Left forelimb (tissue), 1 donor: ENCODE results near the gene AZIN2.
A peak's percentile ranks its signal among the peaks of the same experiment; 100 is the strongest.
"Not testable (repeated sequence)": the region's sequence is repeated elsewhere in the genome, so short reads cannot be mapped to it uniquely, and the experiment has no call there.

ENCODE experiments used
- DNase-seq: peaks from one replicate; pipeline ENCODE4 v3.0.0-alpha.2; 2018; ENCODE audit warnings: low spot score

The AZIN2 gene

DNA sequence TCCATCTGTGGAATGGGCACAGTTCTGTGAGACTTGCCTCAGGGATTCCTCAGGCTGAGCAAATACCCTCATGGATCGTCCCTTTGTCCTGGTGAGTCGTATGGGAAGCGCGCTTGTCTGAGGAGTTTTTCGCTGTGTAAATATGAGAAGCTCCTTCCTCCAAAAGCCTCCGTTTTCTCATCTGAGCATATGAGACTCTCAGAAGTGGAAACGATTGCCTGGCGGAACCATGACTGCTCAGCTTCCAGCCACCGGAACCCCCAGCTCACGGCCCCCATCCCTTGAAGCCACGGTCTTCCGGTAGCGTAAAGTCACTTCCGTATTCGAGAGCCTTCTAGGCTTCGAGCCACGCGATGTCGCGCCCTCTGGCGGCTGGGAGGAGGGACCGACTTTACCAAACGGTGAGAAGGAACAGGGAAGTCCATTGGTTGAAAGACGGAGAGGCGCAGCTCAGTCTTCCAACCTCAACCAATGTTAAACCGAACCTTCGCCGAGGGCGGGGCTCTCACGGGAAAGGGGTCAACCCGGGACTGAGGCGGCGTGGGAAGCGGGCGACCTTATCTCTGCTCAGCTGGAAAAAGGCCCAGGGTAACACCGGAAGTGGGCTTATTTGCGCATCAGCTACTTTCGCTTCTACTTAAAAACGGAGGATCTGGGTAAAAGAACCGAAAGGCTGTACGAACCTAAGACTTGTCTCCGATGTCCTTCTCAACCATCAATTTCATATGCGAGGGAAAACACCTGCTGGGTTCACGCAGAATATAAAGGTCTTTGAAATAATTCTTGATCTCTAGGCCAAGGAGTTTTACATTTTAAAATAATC is 46.3 kb downstream of the AZIN2 start:
- peak; percentile 97 for DNase-seq

DNA sequence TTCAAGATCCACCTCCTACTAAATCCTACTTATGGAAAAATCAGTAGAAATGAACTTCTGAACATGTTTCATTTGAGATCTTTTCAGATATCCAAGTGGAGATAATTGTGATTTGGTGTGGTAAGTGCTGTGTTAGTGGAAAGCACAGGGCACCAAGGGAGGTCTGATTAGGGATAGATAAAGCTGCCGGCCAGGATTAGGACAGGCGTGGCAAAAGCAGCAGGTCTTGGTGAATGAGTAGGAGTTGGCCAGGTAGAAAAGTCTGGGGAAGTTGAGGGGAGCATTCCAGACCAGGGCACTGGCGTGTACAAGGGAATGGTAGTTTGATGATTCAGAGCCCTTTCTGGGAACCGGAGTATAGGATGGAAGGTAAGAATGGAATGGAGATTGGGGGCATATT is 47.8 kb downstream of the AZIN2 start:
- DNase-seq, result no peak

DNA sequence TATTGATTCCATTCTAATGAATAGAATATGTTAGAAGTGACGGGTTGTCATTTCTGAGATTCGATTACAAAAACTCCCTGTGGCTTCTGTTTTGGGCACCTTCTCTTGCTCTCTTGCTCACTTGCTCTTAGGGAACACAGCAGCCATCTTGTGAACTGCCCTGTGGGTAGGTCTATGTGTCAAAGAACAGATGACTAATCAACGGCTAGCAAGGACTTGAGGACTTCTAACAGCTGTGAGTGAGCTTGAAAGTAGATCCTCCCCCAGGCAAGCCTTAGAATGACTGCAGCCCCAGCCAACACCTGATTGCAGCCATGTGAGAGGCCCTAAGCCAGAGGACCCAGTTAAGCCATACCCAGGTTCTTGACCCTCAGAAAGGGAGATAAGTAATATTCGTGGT is 49.3 kb downstream of the AZIN2 start:
- no peak for DNase-seq

DNA sequence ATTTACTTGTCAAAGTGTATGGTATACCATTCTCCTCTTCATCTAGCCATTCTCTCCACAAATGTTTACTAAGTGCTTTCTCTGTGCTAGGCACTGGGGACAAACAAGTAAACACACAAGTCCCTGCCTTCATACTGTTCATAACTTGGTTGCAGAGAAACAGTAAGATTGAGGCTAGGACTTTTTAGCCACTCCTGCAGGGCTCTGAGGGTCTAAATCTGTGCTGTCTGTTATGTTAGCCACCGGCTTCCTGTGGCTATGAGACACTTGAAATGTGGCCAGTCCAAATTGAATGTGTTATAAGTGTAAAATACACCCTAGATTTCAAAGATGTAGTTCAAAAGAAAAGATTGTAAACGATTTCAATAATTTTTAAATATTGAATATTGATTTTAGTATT is 50.2 kb downstream of the AZIN2 start:
- DNase-seq, result no peak

DNA sequence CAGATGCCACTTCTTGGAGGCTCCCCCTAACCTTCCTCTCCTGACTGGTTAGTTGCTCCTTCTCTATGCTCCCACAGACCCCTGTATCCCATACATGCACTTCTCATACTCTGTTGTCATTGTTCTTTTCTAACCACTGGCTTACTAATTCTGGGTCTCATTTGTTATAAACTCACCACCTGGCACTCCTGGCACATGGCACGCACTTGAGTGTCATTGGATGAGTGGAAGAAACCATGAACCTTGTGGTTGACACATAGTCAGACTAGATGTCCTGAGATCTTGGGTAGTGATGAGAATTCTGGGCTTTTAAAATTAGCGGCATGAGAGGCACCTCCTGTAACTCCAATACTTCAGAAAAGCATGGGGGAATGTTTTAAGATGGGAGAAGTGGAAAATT is 51.6 kb downstream of the AZIN2 start:
- no peak for DNase-seq

DNA sequence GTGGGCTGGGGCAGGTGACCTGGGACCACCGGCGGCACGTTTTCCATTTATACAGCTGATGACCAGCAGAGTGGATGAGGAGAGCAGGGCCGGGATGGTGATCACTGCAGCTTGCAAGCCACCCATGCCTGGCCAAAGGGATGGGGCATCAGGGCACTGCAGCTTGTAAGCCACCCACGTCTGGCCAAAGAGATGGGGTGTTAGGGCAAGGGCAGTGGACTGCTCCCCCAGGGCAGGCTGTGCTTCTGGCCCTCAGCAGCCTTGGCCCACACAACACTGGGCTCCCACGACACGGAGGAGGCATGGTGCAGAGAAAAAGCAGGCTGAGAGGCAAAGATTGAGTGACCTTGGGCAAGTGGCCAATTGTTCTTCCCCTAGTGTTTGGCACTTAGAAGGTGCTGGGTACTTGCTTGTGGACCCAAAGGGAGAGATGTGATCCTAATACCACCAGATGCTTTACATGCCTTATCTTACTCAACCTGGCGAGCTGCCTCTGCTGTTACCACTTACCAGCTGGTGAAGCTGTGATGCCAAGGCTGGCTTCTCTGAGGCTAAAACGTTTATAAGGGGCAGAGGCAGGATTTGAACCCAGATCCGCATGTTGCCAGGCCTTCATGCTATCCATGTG is 52.6 kb downstream of the AZIN2 start:
- DNase-seq, result no peak

DNA sequence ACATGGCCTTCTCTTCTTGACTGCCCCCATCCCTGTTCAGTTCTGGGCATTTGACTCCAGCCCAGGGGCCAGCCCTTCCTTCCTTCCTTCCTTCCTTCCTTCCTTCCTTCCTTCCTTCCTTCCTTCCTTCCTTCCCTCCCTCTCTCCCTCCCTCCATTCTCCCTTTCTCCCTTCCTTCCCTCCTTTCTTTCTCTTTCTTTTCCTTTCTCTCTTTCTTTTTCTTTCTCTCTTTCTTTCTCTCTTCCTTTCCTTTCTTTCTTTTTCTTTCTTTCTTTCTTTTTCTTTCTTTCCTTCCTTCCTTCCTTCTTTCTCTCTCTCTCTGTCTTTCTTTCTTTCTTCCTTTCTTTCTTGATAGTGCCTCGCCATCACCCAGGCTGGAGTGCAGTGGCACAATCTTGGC is 55.1 kb downstream of the AZIN2 start:
- not testable (repeated sequence) for DNase-seq

DNA sequence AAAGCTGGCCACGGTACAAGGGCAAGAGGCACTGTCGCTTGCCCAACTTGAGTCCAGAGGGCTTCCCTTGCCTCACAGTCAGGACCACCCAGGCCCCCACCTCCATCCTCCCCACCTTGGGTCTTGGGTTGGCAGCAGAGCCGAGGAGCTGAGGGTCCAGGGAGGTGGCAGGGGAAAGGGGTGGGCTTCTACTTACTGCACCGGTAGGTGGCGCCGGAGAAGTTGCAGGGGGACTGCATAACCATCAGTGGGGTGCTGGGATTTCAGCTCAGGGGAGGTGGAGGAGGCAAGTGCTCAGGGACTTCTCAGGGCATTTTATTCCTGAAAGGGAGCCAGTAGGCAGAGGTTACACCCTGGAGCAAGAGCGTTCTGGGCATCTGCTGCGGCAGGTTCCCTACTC is 56.8 kb downstream of the AZIN2 start:
- DNase-seq, result no peak

DNA sequence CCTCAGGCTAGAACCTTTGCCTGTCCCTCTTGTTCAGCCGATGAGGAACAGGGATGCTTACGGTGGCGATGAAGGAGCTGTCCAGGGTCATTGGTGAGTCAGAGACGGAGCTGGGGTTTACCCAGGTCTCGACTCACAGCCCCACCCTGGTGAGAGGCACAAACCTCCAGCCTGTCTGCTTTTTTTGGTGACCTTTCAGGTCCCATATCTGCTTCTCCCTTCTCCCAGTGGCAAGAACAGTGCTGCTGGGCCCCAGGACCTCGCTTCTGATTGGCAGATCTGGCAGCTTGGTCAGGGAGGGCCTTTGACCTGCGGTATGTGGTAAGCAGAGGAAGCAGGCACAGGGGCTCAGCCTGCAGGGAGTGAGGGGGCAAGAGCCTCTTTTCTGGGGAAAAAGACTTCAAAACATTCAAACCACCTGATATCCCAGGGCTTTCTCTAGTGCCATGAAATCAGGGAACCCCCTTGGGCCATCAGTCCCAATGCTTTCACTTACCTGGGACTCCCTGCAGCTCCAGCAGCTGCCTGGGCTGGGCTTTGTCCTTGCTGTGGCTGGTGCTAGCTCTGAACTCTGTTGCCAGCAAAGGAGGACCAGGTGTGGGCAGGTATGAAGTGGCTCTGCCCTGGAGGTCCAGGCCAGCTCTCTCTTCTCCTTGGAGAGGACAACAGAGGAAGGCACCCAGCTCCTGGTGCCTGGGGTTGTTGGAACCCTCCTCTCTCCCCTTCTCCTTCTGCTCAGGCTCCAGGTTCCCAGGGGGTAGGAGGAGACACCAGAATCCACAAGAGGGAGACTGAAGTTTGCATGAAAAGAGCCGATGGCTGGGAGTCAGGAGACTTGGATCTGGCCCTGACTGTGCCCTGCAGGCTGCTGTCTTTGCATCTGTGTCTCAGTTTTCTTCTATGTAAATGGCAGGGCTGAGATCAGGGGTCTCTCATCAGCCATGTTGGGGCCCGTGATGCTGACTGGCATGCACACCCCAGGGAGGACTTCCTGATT is 59.5 kb downstream of the AZIN2 start:
- no peak for DNase-seq

DNA sequence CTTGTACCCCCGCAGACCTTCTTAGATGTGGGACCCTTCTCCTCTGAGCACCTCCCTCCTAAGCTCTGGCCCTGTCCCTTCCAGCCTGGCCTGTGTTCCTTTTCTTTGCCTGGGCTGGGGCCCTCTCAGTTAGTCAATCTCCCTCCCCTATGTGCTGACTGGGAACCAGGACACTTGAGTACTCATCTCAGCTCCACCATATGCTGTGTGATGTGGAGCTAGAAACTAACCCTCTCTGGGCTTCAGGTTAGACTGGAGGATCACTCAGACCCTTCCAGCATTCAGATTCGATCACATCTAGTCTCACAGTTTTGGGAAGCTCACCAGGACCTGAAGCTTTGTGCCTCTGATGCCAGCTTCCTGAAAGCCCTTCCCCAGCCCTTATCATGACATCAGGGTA is 60.3 kb downstream of the AZIN2 start:
- no peak for DNase-seq

DNA sequence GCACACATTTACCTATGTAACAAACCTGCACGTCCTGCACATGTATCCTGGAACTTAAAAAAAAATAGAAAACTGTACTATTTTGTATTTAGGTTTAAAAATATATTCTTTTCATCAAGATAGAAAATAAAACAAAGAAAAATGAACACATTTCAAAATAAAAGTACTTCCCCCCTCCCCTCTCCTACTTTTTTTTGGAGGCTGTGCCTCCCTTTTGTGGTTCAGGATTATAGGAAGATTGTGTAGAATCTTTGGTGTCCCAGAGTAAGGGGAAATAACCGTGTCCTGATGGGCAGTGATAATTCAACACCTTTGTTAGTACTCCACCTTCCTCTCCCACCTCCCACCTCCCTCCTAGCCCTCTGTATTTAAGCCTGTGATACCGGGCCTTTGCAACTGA is 60.8 kb downstream of the AZIN2 start:
- no peak for DNase-seq

DNA sequence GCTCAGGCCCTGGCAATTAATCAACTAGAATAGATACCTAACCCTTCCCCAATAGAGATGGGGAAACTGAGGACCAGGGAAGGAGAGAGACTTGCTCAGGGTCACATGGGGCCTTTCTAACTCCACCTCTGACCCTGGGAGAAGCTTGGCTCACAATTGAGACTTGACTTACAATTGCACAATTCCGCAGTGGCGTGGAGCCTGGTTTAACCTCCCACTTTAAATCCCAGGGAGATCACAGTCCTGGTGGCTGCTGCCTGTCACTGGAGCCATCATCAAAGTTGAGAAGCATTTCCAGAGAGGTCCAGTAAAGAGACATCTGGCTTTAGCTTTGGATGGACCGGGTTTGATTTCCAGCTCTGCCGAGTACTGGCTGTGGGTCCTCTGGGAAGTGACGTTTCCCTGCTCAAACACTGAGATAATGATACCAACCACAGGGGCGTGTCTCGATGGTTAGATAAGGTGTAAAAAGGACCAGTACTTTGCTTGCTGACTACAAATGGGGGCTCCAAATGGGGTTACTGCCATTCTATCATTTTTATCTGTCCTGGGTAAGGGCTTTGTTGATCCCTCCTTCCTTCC is 61.6 kb downstream of the AZIN2 start:
- no peak for DNase-seq

DNA sequence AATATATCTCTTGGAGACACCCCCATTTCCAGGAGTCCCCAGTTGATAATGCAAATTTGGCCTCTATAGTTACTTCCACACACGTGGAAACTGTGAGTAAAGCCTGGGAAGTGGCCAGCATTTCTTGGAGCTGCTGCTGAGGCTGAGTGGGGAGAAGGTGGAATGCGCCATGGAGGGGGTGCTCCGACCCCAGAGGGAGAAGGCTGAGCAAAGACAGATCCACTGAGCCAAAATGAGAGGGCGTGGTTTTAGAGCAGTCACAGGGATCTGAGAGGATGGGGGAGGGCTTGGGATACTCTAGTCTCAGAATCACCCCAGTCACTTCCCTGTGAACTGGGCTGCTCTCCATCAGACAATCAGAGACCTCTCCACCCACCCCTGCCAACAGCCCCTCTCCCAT is 62.2 kb downstream of the AZIN2 start:
- DNase-seq, result no peak

DNA sequence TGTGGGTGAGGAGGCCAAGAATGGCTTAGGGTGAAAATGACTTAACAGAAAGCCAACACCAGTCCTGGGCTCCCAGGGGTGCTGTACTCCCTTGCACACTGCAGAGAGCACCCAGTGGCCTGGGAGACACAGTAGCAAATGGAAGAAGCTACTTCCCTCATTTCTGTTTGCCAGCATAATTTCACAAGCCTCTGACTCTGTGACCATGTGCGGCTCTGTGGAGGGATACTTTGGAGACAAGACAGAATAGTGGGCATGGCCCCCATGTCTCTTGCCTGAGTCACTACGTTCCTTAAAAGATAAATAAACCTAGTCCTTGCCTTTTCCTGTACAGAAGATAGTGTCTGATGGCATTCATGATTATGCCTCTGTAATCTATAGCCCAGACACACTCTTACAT is 62.7 kb downstream of the AZIN2 start:
- no peak for DNase-seq

DNA sequence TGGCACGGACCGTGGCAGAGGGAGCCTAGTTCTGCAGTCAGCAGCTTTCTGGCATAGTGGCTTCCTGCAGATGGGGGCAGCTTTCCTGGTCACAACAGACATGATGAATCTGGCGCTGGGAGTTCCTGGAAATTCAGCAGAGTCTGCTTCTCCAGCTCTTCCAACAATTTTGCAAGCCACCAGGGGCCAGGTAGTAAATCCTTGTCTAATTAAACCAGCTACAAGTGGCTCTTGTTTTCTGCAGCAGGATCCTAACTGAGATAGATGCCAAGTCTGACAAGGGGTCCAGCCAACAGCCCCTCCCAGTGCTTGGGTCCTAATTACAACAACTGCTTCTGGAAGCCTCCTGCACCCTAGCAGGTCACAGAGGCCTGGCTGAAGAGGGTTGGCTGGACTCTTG is 65.0 kb downstream of the AZIN2 start:
- no peak for DNase-seq

DNA sequence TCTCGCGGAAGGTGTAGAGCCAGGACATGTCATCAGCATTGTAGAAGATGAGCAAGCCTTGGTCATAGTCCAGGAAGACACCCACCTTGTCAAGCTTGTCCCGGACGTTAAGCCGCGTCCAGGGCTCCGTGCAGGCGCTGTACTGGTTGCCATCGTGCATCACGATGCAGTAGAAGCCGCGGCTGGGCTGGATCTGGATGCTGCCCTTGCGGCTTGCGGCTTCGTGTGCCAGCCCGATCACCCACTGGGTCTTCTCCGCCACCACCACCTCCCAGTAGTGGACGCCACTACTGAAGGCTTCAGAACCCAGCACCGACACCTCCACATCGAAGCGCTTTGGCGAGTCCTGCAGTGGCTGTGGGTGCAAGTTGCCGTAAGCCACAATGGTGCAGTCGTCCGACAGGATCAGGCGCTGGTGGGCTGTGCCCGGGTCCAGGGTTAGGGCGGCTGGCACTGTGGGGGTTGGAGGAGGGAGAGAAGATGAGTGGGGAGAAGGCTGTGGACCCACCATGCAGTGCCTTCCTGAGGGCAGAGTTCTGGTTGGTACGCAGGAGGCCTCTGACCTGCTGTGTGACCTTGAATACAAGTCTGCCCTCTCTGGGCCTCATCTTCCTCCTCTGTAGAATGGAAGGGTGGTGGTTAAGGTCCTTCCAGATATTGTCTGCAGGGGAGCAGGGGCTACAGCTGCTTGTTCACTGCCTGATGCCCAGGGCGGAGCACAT is 66.5 kb downstream of the AZIN2 start:
- no peak for DNase-seq

DNA sequence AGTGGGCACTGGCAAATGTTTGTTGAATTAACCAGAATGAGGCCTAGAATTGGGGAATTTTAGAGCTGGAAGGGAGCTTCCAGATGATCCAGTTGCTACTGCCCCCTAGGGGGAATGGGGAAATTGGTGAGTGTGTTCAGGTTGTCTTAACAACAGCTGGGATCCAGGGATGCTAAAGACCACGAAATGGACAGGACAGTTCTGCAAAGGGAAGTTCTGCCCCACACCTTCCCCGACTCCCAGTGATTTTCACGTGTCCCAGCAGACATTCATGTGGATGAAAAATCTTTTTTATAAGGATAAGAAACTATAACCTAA is 67.0 kb downstream of the AZIN2 start:
- DNase-seq, result no peak

DNA sequence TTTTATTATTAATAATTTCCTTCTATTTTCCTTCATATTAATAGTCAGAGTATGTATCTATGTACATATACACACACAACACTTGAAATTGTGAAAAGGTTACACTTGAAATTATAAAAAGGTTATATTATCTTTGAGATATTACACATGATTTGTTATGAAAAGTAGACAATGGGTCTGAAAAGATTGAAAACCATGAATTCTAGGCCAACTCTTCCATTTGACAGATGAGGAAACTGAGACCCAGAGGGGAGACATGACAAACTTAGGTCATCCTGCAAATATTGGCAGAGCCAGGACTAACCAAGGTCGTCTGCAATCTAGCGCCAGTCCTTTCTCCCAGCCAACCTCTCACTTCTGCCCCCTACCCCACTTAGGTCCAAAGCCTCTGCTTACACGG is 67.7 kb downstream of the AZIN2 start:
- no peak for DNase-seq

DNA sequence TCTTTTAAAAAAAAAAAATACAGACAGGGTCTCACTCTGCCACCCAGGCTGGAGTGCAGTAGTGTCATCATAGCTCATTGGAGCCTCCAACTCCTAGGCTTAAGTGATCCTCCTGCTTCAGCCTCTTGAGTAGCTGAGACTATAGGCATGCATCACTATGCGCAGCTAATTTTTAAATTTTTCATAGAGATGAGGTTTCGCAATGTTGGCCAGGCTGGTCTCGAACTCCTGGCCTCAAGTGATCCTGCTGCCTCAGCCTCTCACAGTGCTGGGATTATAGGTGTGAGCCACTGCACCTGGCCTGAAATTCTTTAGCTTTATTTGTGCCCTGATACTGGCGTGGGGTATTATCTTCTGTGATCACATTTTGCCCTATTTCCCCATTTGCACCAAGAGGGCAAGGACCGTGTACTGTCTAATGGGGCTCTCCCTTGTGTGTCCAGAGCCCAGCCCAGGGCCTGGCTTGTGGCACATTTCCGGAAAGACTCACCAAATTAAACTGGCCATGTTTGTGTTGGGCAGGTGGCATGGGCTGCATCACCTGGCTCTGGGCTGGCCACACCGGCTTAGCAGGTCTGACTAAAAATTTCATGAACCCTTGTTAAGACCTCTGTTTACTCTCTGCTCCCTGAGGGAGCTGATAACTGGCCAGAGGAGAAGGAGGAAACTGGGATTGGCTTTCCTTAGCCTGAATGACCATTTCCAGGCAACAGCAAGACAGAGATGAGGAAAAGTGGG is 68.7 kb downstream of the AZIN2 start:
- DNase-seq, result no peak

DNA sequence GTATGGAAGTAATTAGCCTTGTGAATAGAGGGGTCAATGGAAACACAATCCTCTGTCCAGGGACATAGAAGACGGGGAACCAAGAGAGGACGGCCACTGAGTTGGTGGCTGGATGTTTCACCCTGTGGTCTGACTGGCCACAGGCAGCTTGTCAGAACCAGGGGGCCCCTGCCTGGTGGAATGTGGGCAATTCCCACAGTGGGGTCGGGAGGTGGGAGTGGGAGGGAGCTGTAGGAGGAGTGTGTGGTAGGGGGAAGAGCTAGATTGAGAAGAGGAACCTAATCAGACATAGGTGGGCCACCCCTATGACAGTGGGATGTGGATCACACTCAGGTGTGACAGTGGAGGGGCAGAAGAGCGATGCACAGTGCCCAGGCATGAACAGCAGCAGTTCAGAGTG is 69.6 kb downstream of the AZIN2 start:
- no peak for DNase-seq

DNA sequence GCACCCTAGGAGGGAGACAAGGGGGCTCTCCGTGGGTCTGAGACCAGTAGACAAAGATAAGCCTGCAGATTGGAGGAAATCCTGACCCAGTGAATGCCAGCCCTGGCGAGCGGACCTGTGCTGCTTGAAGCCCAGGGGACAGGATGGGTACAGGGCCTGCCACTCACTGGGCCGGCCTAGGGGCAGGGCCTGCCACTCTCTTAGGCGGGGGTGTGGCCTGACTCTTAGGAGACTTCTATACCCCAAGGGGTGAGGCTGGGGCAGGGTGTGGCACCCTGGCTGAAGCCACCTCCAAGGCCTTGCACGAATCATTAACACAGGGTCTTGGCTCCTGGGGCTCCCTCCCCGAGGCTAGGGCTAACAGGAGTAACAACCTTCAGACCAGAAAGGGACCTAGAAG is 70.2 kb downstream of the AZIN2 start:
- DNase-seq, result no peak
